ENCODE measurements around the gene DCHS2. TPM values are rescaled to one million over a fixed set of nuclear protein-coding genes. Genes with fewer than 3 reads are reported as not detected.

The DCHS2 gene
- total RNA-seq, 4 donors from 2014 or later = 0.53 to 1.5 (median 0.57) TPM; not detected in 1

- TF ChIP-seq POLR2A (IDR thresholded peaks at IDR 0.05) = no peak
- TF ChIP-seq CTCF (IDR thresholded peaks at IDR 0.05) = no peak
- no peak for DNase-seq
- intact Hi-C loops (cut with DNase I) = no loop called here
- Histone ChIP-seq H3K27me3 (no peaks in the 10 kb centered on the region), H3K4me1 (no peaks in the 10 kb centered on the region), H3K4me3 (no peak overlapping the region), H3K27ac (no peak overlapping the region), H3K9me3 (no peaks in the 10 kb centered on the region), H3K36me3 (no peaks in the 10 kb centered on the region)
Observed at GRCh38 chr4:154354883-154355282, 136.7 kb downstream of the DCHS2 start.

DNA sequence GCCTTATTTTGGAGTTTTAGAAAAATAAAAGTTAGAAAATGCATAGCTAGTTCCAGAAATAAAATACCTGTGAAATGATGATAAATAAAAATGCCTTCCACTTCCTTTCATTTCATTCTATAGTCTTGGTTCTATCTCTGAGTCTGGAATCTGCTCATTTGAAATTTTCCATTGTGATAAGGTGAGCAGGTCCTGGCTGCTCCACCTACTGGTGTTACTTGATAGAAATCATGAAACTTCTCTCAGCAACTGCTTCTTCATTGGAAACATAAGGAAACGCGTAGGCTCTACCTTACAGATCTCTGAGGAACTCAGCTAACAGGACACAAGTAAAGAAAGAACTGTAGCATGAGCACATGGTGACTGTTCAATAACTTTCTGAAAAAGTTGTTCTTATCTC, 141.8 kb downstream of the DCHS2 start:
- intact Hi-C loops (cut with DNase I) = no loop called here
- Histone ChIP-seq H3K27ac (no peak overlapping the region), H3K9me3 (no peaks in the 10 kb centered on the region), H3K4me1 (no peaks in the 10 kb centered on the region), H3K4me3 (no peak overlapping the region), H3K27me3 (no peaks in the 10 kb centered on the region), H3K36me3 (no peaks in the 10 kb centered on the region)
- no peak for DNase-seq
- 64 to 71% methylated on average over 2 of the region's 2 CpGs for WGBS, 2 donors
- peak in 2 of 6 experiments; percentile 14 to 39 for TF ChIP-seq CTCF (IDR thresholded peaks at IDR 0.05)
- TF ChIP-seq POLR2A (IDR thresholded peaks at IDR 0.05) = no peak

GRCh38 chr4:154348657-154349056, 142.9 kb downstream of the DCHS2 start:
- H3K9me3 ChIP-seq = no peaks in the 10 kb centered on the region
- H3K36me3 ChIP-seq = no peaks in the 10 kb centered on the region
- TF ChIP-seq CTCF (IDR thresholded peaks at IDR 0.05) (no peak), POLR2A (IDR thresholded peaks at IDR 0.05) (no peak)
- no peak overlapping the region for H3K27ac ChIP-seq
- WGBS, 2 donors = 51 to 67% methylated on average over 3 of the region's 3 CpGs
- H3K4me3 ChIP-seq = no peak overlapping the region
- DNase-seq = no peak
- no peaks in the 10 kb centered on the region for H3K4me1 ChIP-seq
- intact Hi-C loops (cut with DNase I) = no loop called here
- no peaks in the 10 kb centered on the region for H3K27me3 ChIP-seq

DNA sequence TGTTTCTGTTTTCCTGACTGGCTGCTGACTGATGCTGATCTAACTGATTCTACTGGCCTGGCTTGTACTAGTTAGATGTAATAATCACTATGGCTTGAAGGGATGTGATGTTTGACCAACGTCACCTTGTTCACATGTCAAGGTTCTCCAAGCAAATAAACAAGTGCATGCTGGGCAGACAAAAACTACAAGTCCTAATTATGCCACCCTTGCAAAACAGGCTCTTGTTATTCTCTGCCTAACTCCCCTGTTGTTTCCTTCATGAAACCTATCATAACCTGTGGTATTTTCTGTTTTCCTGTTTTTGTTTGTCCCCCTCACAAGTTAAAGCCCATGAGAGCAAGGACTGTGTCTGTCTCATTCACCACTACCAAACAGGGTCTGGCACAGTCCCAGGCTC, 146.2 kb downstream of the DCHS2 start:
- H3K4me1 ChIP-seq = no peaks in the 10 kb centered on the region
- no peaks in the 10 kb centered on the region for H3K9me3 ChIP-seq
- intact Hi-C loops (cut with DNase I) = no loop called here
- TF ChIP-seq CTCF (IDR thresholded peaks at IDR 0.05) (no peak), POLR2A (IDR thresholded peaks at IDR 0.05) (no peak)
- DNase-seq = no peak
- no peak overlapping the region for H3K4me3 ChIP-seq
- H3K36me3 ChIP-seq = no peaks in the 10 kb centered on the region
- no peak overlapping the region for H3K27ac ChIP-seq
- H3K27me3 ChIP-seq = no peaks in the 10 kb centered on the region
- 60 to 67% methylated on average over 1 of the region's 1 CpG for WGBS, 2 donors

GRCh38 chr4:154344686-154345085, 146.9 kb downstream of the DCHS2 start:
- Histone ChIP-seq H3K4me1 (no peaks in the 10 kb centered on the region), H3K4me3 (no peak overlapping the region), H3K36me3 (no peaks in the 10 kb centered on the region), H3K27ac (no peak overlapping the region), H3K9me3 (no peaks in the 10 kb centered on the region), H3K27me3 (no peaks in the 10 kb centered on the region)
- WGBS, 2 donors = 75 to 83% methylated on average over 2 to 5 of the region's 6 CpGs
- TF ChIP-seq CTCF (IDR thresholded peaks at IDR 0.05) (no peak), POLR2A (IDR thresholded peaks at IDR 0.05) (no peak)
- intact Hi-C loops (cut with DNase I) = no loop called here
- DNase-seq = no peak

Measured in esophagus squamous epithelium (tissue), 5 donors.